IPS DF 6.9 (cell line): ENCODE data around the gene SMIM38.

Experiments
- DNase-seq: peaks from one replicate; pipeline ENCODE4 v3.0.0-alpha.2; 2013; ENCODE audit warnings: low read depth, low spot score
- H3K27ac ChIP-seq: one replicate; pipeline ENCODE4 v1.5.1; 2013; ENCODE audit warnings: low read length, control low read depth
- H3K27me3 ChIP-seq: 2 replicates; pipeline ENCODE4 v1.6.1; 2013; ENCODE audit warnings: mild to moderate bottlenecking, low read length; ENCODE audit not compliant: control insufficient read depth, insufficient read depth
- H3K36me3 ChIP-seq: 2 replicates; pipeline ENCODE4 v1.6.1; 2013; ENCODE audit warnings: low read length; ENCODE audit not compliant: control insufficient read depth, insufficient read depth
- H3K4me1 ChIP-seq: 2 replicates; pipeline ENCODE4 v1.6.1; 2013; ENCODE audit warnings: low read length; ENCODE audit not compliant: control insufficient read depth, insufficient read depth
- H3K4me3 ChIP-seq: 2 replicates; pipeline ENCODE4 v1.5.1; 2013; ENCODE audit warnings: mild to moderate bottlenecking, low read length
- H3K9me3 ChIP-seq: 2 replicates; pipeline ENCODE4 v1.6.1; 2013; ENCODE audit warnings: low read length, inconsistent platforms; ENCODE audit not compliant: control insufficient read depth, insufficient read depth
- WGBS: extraction: QIAGEN DNeasy Blood & Tissue Kit; methylation state at CpG from one replicate; pipeline ENCODE4 v1.1.7; 2013; ENCODE audit warnings: mixed read lengths, missing lambda C conversion rate; ENCODE audit not compliant: insufficient read length, insufficient coverage; 5-methylcytosine and 5-hydroxymethylcytosine counted together

Gene SMIM38

DNA sequence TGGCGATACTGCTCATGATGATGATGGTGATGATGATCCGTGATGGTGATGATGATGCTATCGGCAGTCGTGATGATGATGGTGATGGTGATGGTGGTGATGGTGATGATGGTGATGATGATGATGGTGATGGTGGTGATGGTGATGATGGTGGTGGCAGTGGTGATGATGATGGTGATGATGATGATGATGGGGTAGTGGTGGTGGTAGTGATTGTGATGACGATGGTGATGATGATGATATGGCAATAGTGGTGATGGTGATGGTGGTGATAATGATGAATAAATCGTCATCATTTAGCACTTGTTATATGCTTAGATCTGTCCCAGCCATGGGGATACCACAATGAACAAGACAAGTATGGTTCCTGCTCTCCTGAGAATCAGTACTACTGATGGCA, 39.2 kb downstream of the SMIM38 start:
- Histone ChIP-seq H3K9me3 (no peaks in the 10 kb centered on the region), H3K36me3 (no peaks in the 10 kb centered on the region), H3K4me1 (no peaks in the 10 kb centered on the region), H3K27ac (no peak overlapping the region), H3K4me3 (no peak overlapping the region), H3K27me3 (no peaks in the 10 kb centered on the region)
- DNase-seq, result no peak
- WGBS, result 100% methylated on average over 1 of the region's 6 CpGs

DNA sequence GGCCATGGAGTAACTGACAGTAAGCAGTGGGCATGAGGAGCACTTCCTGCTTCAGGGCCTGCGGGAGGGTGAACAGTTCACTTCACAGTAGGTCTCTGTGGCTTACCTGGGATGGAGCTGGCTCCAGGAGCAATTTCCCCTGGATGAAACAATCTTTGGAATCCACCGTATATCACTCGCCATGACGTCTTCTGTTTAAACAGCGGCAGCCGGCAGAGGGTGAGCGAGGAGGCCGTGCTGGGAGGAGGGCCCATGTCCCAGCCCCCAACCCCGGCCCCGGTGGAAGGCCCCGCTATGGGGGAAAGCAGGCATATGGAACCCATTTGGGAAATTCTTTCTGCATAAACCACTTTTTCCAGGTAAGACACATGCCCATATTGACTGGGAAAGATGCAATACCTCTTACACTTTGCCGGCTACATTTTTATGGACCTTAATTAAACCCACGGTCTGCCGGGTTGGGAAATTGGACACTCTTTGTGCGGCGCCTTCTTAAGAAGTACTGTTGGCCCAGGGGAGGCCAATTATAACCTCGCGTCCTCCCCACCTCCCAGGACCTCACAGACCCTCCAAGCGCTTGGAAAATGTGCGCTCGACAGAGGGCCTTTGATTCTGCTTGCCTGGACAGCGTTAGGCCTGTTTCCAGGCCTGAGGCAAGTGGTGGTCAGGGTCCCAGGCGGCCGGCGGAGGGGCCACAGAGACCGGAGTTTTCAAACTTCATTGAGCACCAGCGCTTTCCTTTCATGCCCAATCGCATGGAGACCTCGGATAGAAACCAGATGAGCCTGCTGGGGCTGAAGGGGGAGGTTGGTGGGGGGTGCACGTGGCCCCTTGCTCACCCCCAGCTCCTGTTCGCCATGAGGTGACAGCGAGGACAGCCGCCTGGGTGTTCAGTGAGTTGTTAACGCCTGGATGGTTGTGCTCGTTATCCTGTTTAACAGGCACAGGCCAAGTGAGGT, 40.4 kb downstream of the SMIM38 start:
- Histone ChIP-seq H3K4me1 (0 out of 2 replicates have a peak, but pooled peaks cover 2% of the 10 kb centered on the region), H3K27me3 (no peaks in the 10 kb centered on the region), H3K27ac (no peak overlapping the region), H3K4me3 (no peak overlapping the region), H3K9me3 (no peaks in the 10 kb centered on the region), H3K36me3 (no peaks in the 10 kb centered on the region)
- no CpG with 5 or more reads among the region's 35 CpGs for WGBS
- DNase-seq, result no peak

DNA sequence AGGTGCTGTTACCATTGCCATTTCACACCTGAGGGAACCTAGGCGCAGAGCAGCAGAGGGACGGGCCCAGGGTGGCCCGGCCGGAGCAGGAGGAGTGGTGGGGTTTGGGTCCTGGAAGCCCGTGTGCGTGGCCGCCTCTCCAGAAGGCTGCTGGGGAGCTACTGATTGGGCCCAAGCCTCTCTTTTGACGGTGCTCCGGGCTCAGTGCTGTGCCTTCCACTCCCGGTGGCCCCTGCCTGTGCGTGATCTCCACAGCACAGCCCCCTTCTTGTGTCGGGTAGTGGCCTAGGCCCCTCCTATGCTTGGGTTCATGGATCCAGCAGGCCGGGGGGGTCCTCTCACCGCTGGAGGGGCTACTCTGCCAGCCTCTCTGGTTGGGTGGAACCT, 41.0 kb downstream of the SMIM38 start:
- Histone ChIP-seq H3K36me3 (no peaks in the 10 kb centered on the region), H3K4me1 (0 out of 2 replicates have a peak, but pooled peaks cover 2% of the 10 kb centered on the region), H3K9me3 (no peaks in the 10 kb centered on the region), H3K4me3 (no peak overlapping the region), H3K27me3 (no peaks in the 10 kb centered on the region), H3K27ac (no peak overlapping the region)
- no CpG with 5 or more reads among the region's 14 CpGs for WGBS
- no peak for DNase-seq

- H3K4me3 ChIP-seq, result no peak overlapping the region
- H3K9me3 ChIP-seq, result no peaks in the 10 kb centered on the region
- H3K27me3 ChIP-seq, result no peaks in the 10 kb centered on the region
- 0 out of 2 replicates have a peak, but pooled peaks cover 2% of the 10 kb centered on the region for H3K4me1 ChIP-seq
- no peak for DNase-seq
- no peak overlapping the region for H3K27ac ChIP-seq
- WGBS, result 100% methylated on average over 2 of the region's 5 CpGs
- no peaks in the 10 kb centered on the region for H3K36me3 ChIP-seq
Measured at GRCh38 chr11:69198891-69199582, 43.3 kb downstream of the SMIM38 start.

GRCh38 chr11:69199583-69200315, 44.0 kb downstream of the SMIM38 start:
- no peak overlapping the region for H3K27ac ChIP-seq
- no peaks in the 10 kb centered on the region for H3K36me3 ChIP-seq
- H3K9me3 ChIP-seq, result no peaks in the 10 kb centered on the region
- 0 out of 2 replicates have a peak, but pooled peaks cover 2% of the 10 kb centered on the region for H3K4me1 ChIP-seq
- H3K4me3 ChIP-seq, result no peak overlapping the region
- WGBS, result no CpG with 5 or more reads among the region's 10 CpGs
- H3K27me3 ChIP-seq, result no peaks in the 10 kb centered on the region
- no peak for DNase-seq

- 0 out of 2 replicates have a peak, but pooled peaks cover 2% of the 10 kb centered on the region for H3K4me1 ChIP-seq
- no peak overlapping the region for H3K4me3 ChIP-seq
- H3K36me3 ChIP-seq, result no peaks in the 10 kb centered on the region
- H3K27ac ChIP-seq, result no peak overlapping the region
- no peaks in the 10 kb centered on the region for H3K27me3 ChIP-seq
- no CpG with 5 or more reads among the region's 32 CpGs for whole genome bisulfite sequencing
- no peaks in the 10 kb centered on the region for H3K9me3 ChIP-seq
- no peak for DNase-seq
Measured at GRCh38 chr11:69200331-69201065, 44.8 kb downstream of the SMIM38 start.

- Histone ChIP-seq H3K4me1 (0 out of 2 replicates have a peak, but pooled peaks cover 2% of the 10 kb centered on the region), H3K27me3 (no peaks in the 10 kb centered on the region), H3K36me3 (no peaks in the 10 kb centered on the region), H3K4me3 (no peak overlapping the region), H3K27ac (no peak overlapping the region), H3K9me3 (no peaks in the 10 kb centered on the region)
- WGBS, result no CpG with 5 or more reads among the region's 4 CpGs
- DNase-seq, result no peak
Measured at GRCh38 chr11:69201066-69201365, 45.3 kb downstream of the SMIM38 start.

DNA sequence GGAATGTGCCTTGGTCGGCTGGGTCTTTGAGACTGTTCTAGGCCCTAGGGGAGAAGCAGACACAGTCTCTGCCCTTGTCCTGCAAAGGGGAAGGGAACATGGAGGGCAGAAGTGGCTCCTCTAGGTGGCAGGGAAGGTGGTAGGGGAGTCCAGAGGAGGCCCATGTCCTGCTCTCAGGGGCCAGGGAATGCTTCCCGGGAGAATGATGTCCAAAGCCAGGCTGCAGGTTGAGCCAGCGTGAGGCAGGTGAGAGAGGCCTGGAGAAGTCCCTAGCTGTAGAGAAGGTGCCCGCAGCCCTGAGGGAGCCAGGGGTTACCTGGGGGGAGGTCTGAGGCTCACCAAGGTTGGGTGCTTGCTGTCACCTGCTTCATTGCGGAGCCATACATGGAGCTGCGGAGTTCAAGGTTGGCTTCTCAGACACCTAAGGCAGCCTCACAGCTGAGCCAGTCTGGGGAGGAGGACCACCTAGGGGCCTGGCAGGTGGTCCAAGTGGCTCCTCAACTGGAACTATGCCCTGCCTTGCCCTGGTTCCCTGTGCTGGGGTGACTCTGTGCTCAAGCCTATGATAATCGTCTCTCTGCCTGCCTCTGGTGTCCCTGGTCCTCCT, 46.1 kb downstream of the SMIM38 start:
- no peak overlapping the region for H3K4me3 ChIP-seq
- no peak for DNase-seq
- H3K27ac ChIP-seq, result no peak overlapping the region
- H3K36me3 ChIP-seq, result no peaks in the 10 kb centered on the region
- no peaks in the 10 kb centered on the region for H3K27me3 ChIP-seq
- H3K9me3 ChIP-seq, result no peaks in the 10 kb centered on the region
- H3K4me1 ChIP-seq, result 0 out of 2 replicates have a peak, but pooled peaks cover 2% of the 10 kb centered on the region
- no CpG with 5 or more reads among the region's 7 CpGs for WGBS

DNA sequence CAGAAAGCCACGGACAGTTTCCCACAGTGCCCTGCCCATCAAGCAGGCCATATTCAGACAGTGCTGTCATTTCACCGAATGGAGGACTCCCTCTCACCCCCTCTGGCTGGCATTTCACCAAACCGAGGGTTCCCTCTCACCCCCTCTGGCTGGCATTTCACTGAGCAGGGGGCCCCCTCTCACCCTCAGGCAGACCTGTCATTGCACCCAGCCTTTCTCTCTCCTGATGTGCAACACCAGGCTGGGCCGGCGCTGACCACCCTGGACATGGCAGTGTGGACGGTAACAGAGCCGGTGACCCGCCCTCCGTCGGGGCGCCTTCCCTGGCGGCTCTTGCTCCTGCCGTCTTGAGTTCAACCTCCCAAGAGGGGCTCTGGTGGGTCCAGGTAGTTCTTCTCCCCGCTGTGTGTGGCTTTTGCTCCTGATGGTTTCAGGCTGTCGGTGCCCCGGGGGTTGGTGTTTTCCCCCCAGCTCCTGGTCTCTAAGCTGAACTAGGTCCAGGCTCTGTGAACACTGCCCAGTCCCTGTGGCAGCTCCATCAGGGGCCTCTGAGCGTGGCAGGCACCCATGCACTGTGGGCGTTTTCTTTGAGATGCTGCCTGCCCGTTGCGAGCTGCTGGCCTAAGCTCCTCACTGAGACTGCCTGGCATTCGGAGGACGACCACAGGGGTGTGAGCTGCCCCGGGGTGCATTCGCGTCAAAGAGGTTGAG, 46.9 kb downstream of the SMIM38 start:
- no CpG with 5 or more reads among the region's 25 CpGs for WGBS
- 0 out of 2 replicates have a peak, but pooled peaks cover 2% of the 10 kb centered on the region for H3K4me1 ChIP-seq
- no peaks in the 10 kb centered on the region for H3K9me3 ChIP-seq
- DNase-seq, result no peak
- no peak overlapping the region for H3K4me3 ChIP-seq
- H3K36me3 ChIP-seq, result no peaks in the 10 kb centered on the region
- no peak overlapping the region for H3K27ac ChIP-seq
- H3K27me3 ChIP-seq, result no peaks in the 10 kb centered on the region
